HG03025 (cell line): ENCODE measurements around the gene ST6GALNAC2.

Experiments
- ATAC-seq: cut with Tn5 transposase; IDR thresholded peaks from one replicate; pipeline ENCODE4 v1.9.1; 2021; ENCODE audit warnings: mild to moderate bottlenecking, moderate library complexity; ENCODE audit not compliant: unreplicated experiment, low FRiP score

ST6GALNAC2 gene

DNA sequence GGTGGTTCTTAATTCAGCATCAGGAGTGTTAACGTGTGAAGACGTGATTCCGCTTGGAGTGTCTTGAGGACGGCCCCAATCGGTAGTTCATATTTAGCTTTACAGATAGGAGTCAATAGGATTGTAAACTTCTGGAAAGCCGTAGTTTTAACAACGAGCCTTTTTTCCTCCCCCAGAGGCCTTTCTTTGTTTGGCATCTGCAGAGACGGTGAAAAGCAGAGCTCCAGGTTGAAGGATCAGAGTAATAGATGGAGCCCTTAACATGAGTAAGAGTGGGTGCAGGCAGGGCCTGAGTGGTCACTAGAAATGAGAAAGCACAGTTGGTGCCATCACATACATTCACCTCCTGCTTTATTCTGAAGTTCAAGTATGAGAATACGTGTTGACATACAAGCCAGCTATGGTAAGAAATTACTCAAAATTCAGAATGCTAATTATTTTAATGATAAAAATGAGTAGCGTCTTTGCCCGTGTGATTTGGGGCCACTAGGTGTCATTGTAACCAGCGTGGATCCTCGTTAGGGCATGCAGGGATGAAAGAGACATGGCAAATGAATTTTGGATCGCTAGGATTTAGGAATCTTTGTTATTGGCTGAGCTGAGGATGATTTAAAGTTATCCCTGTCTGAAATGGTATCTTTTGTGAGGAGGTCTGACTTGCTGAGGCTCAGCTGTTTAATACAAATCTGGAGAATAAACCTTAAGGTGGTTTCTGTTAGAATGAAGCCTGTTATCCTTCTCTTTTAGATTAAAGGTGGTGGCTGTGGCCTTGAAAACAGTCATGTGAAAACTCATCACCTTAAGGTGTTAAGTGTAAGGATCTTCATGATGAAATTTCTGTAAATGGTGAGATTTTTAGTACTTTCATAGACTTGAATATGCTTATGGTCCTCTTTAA lies 27.2 kb downstream of the ST6GALNAC2 start:
- ATAC-seq: no peak

DNA sequence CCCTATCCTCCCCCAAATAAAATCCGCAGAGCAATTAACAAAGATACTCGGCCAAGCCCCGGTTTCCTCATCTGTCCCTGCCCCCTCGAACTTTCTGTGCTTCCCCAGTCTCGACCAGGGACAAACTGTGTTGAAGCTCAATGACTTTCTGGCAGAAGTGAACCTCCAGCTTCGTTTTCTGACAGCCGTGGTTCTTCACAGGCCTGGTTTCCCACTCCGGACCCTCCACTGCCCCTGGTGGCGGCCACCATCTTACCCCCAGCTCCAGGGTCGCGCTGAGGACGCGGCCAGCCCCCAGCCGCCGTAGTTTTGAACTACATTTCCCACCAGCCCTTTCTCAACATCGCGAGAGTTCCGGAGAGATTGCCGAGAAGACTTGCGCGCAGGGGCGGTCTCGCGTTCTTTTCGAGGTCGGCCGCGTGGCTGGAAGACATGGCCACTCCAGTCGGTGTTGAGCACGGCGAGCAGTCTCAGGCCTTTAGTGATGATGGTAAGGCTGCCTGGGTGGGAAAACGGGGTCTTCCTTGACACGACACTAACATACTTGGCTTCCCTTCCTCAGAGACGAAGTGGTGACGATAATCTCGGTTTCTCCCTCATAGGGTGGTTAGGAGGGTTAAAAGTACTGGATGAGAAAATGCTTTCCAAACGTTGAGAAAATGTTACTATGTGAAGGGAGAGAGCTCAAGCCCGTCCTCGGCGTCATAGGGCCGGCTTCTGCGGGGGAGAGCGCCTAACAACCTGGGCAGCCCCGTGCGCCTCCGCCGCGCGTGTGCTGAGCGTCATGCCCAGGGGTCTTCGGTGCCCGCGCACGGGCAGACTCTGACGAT lies 28.1 kb downstream of the ST6GALNAC2 start:
- peak; percentile 71 for ATAC-seq

GRCh38 chr17:76556765-76557367 lies 28.8 kb downstream of the ST6GALNAC2 start:
- ATAC-seq: peak; percentile 9

DNA sequence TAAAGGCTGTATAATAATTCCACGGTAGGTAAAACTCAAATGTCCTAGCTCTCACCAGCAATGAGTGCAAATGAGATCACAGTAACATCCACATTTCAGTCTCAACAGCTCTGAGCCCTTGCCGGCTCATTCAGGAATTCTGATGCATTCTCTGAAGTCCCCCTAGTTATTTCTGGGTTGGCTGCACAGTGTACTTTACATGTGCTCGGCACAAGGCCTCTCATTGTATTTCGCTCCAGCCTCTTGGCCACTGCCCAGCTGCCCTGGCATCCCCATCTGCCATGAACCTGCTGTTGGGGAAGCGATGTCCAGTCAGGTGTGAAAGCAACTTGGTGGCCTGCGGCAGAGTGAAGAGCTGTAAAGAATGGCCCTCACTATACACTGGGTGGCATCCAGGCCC lies 31.5 kb downstream of the ST6GALNAC2 start:
- ATAC-seq: no peak

DNA sequence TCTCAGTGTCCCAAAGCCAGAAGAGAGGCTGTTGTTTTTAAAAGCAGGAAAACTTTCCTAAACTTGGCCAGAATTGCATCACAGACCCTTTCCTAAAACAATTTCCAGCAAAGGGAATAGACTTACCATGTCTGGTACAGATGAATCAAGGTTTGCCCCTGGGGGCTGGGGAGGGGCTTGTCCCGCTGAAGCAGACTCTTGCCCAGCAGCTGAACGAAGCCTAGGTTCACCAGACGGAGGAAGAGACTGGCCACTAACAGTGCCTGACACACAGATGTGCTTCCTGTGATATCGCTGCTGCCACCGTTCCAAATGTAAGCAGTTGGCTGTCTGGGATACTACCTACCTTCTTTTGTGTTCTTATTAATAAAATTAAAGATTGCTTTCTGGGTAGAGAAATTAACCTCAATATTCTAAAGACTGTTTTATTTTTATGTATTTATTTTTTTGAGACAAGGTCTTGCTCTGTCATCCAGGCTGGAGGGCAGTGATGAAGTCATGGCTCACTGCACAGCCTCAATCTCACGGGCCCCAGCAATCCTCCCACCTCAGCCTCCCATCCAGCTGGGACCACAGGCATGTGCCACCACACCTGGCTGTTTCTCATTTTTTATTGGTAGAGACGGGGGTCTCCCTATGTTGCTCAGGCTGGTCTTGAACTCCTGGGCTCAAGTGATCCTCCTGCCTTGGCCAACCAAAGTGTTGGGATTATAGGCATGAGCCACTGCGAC lies 32.3 kb downstream of the ST6GALNAC2 start:
- ATAC-seq: no peak

DNA sequence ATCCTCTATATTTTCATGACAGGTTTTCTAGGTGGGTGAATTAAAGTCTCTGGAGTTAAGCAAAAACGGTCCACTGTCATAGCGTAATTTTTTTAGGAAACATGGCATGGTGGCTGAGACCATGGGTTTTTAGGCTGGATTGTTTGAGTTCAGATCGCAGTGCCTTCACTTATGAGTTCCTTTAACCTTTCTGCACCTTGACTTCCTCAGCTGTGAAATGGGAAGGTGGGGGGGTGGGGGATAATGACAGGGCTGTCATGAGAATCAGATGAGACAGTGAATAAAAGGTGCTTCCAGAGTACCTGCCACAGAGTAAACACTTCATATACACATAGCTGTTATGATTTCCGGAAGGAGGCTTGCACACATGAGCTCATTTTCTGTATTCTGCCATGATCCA lies 34.0 kb downstream of the ST6GALNAC2 start:
- ATAC-seq: no peak

DNA sequence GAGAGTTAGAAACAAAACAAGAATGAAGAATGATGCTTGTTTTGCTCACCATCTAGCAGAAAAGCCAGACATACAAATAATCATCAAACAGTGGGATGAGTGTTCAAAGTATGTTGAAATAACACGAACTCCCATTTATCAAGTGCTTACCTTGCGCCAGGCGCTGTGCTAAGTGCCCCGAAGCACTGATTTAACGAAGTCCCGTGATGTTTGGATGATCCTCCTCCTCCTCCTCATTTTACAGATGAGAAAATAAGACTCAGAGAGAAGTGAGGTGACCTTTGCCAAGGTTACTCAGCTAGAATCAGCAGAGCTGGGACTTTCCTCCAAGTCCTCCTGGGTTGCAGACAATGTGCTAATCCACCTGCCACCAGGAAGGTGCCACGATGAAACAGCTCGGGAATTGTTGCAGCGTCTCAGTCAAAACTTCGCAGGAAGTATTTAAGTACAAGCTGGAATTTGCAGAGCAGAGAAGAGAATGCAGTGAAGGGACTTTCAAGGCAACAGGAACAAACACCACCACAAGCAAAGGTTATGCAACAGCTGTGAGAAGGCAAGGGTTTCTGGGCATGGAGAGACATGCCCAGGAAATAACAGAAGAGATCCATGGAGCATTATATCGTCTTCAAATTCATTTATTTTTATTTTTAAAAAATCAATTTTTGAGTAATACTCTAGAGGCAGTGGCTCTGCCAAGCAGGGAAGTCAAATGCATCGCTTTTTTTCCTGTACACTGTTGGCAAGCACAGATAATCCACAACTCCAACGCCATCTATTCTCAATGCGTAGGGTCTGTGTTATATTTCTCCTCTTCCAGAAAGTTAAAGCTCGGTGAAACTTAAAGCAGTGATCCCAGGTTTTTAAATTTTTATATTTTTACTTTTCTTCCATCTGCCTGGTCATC lies 34.7 kb downstream of the ST6GALNAC2 start:
- ATAC-seq: no peak

DNA sequence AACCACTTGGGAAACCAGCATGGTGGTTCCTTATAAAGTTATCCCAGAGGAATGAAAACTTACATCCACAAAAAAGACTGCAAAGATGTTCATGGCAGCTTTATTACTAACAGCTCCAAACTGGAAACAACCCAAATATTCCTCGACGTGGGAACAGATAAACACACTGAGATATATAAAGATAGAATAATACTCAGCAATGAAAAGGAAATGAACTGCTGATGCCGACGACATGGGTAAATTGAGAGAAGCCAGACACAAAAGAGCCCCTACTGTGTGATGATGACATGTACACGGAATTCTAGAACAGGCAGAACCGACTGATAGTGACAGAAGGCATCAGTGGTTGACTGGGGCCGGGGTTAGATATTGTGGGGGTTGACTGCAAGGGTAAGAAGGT lies 36.1 kb downstream of the ST6GALNAC2 start:
- ATAC-seq: no peak

GRCh38 chr17:76549215-76549518 lies 36.5 kb downstream of the ST6GALNAC2 start:
- ATAC-seq: no peak

DNA sequence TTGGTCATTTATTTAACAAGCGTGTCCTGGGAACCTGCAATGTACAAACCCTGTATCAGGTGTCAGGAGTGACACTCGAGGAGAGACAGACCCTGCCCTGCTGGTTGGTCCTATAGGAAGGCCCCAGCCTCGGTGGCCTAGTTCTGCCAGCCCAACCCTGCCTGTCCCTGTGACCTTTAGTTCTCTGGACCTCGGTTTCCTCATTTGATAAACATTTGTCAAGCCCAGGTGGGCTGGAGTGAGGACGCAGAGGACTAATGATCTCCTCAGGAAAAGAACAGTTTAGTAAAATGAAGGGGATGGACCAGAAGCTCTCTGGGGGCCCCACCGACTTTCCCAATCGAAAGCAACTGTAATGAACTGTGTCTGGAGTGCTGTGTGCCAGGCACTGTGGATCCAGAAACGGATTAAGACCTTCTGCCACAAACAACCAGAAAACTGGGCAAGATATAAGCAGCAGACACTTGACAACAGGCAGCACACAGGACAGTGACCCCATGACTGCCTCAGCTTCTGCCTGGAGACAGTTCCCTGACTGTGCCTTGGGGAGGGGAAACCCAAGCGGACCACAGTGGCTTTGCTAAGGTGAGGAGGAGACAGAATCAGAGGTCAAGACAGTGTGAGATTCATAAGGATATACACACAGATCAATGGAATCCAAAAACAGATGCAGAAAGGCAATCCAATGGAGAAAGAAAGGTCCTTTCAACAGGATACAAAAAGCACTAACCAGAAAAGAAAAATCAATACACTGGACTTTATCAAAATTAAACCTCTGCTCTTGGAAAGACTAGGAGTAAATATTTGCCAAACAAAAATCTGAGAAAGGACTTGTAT lies 37.1 kb downstream of the ST6GALNAC2 start:
- no peak for ATAC-seq

DNA sequence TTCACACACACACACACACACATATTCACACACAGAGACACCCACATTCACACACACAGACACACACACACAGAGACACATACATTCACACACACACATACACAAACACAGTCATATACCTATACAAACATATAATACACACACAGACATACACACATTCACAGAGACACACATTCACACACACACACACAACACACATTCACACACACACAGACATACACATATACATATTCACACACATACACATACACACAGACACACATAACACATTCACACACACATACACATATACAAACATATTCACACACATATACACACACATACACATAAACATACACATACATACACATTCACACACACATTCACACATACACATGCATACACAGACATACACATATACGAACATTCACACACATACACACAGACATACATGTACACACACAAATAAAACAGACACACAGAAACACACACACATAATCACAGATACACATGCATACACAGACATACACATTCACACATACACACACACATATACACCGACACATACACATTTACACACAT lies 37.9 kb downstream of the ST6GALNAC2 start:
- no peak for ATAC-seq

DNA sequence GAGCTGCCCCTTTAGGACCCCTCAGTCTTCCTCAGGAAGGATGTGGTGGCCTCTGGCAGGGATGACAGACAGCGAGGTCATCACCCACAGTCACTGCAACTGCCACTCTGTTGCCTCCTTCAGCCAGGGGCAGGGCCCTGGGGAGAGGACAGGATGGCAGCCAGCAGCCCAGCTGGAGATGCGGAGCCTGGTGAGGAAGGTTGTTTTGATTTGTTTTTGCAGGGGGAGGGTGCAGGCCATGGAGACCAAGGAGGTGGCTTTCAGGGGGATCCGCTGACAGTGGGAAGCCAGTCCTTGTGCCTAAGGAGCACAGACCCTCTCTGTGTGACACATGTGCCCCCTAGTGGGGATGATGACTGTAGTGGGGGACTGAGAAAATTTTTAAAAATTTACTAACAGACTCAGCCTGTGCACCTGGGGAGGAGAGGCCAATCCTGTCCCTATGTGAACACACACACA lies 38.4 kb downstream of the ST6GALNAC2 start:
- no peak for ATAC-seq

DNA sequence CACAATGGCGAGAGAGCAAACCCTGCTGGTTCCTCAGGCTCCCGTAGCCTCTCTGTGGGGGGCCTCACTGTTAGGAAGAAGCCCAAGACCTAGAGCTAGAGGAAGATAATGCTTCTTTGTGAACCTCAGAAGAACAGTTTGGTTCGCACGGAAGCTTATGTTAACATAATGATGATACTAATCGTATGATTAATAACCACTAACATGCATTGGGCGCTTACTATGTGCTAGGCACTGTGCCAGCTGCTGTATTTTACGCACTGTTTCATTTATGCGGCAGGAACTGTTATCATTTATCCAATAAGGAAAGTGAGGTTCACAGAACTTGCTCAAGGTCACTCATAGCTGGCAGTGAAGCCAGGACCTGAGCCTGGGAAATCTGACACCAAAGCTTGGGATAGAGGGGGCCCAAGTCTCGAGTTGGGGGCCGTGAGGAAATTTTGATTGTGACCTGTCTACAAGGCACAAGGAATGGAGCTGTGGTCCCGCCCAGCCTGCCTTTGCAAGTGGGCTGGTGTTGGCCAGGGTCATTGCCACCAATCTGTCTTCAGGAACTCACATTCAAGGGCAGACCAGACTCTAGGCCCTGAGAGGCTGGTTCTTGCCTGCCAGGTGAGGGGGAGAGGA lies 39.0 kb downstream of the ST6GALNAC2 start:
- no peak for ATAC-seq

GRCh38 chr17:76545918-76546555 lies 39.6 kb downstream of the ST6GALNAC2 start:
- ATAC-seq: no peak

- ATAC-seq: no peak
Observed at GRCh38 chr17:76544546-76545365, 40.9 kb downstream of the ST6GALNAC2 start.

DNA sequence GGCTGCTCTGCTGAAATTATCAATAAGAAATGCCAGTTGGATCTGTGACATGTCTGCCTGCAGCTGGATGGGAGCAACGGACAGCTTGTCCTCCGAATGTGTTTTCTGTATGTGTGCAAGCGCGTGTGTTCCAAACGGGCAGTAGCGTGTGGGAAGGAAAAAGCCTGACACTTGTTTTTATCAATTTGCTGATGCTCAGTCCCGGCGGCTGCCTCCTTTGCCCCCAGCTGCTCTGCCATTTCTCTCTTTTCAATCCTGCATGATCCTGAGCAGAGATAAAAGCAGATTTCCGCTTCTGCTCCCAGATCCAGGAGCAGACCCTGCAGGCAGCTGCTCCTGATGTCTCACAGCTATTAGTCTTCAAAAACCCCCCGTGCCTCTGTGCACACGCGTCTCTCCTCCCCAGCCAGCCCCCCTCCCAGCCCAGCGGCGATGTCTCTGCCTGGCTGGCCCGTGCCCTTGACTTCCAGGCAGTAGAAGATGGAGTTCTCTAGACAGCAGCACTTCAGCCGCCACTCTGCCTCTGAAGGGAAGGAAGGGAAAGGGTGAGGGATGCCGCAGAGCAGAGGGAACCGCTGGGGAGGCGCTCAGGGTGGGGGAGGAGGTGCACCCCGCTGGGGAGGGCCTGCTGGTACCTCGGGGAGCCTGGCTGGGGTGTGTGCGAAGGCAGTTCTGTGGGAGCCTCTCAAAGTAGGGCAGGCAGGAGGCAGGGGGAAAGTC lies 41.7 kb downstream of the ST6GALNAC2 start:
- no peak for ATAC-seq
